Mucosa of descending colon (tissue), 3 donors: ENCODE results near the gene OSBPL2. TPM values are rescaled to one million over a fixed set of nuclear protein-coding genes. Genes with fewer than 3 reads are reported as not detected.

Source experiments
- ATAC-seq: fragments of 200-7000 bp; cut with Tn5 transposase; one replicate; pipeline ENCODE4 v1.9.1; 2020; ENCODE audit warnings: mild to moderate bottlenecking, moderate library complexity
- DNase-seq, 3 donors: peaks; one replicate each; pipeline ENCODE4 v3.0.0-alpha.2; 2020
- H3K36me3 ChIP-seq: fragments of 200-600 bp; one replicate; pipeline ENCODE4 v1.8.0; 2021; ENCODE audit warnings: low read depth, mild to moderate bottlenecking
- H3K4me1 ChIP-seq: fragments of 200-600 bp; one replicate; pipeline ENCODE4 v1.8.0; 2021; ENCODE audit warnings: low read depth, mild to moderate bottlenecking
- H3K4me3 ChIP-seq: fragments of 200-600 bp; one replicate; pipeline ENCODE4 v1.8.0; 2021; ENCODE audit warnings: mild to moderate bottlenecking
- H3K9me3 ChIP-seq: fragments of 200-600 bp; one replicate; pipeline ENCODE4 v1.8.0; 2021; ENCODE audit warnings: mild to moderate bottlenecking
- CTCF ChIP-seq: fragments of 200-600 bp; IDR thresholded peaks from one replicate; pipeline ENCODE4 v1.8.0; 2022; ENCODE audit warnings: antibody characterized with exemption, mild to moderate bottlenecking
- intact Hi-C, 2 donors: fragments of 100-400 bp; cut with DNase I in 1 of 2; cut with micrococcal nuclease in 1 of 2; formaldehyde crosslinking; loops; one replicate each; pipeline versions ENCODE4 v1.11.0 to v1.11.1; 2022; cut with DNase I, micrococcal nuclease
- total RNA-seq, 3 donors: library from RNA; stranded (reverse); fragmentation: NEBNext Ultra II Directional in 2 of 3; extraction: Animal tissue kit (Norgen Biotek cat#: 25700) in 2 of 3; gene quantifications; one replicate each; pipeline versions ENCODE4 v1.2.1 to v1.2.4, GENCODE V29; 2021 to 2023
- donor health status: DM: no; HTN: no; CAD: no; lungs with moderate emphysema.
- donor health status: DM: no; HTN: no; CAD: no.
- donor health status: DM: no; HTN: yes; CAD: no.

Gene OSBPL2
- total RNA-seq, 3 donors from 2014 or later, result 87.0 to 111 (median 91.6) TPM

- Histone ChIP-seq H3K4me1 (no peaks in the 10 kb centered on the region), H3K36me3 (no peaks in the 10 kb centered on the region), H3K9me3 (no peaks in the 10 kb centered on the region), H3K4me3 (no peak overlapping the region)
- ATAC-seq, result no peak
- intact Hi-C loops, result no loop called here
- TF ChIP-seq CTCF, result no peak
- DNase-seq, result no peak
These were observed 95.7 kb downstream of the OSBPL2 start for GRCh38 chr20:62333820-62334595.

- TF ChIP-seq CTCF, result no peak
- DNase-seq (no peak), ATAC-seq (no peak)
- Histone ChIP-seq H3K4me3 (no peak overlapping the region), H3K9me3 (no peaks in the 10 kb centered on the region), H3K4me1 (no peaks in the 10 kb centered on the region), H3K36me3 (no peaks in the 10 kb centered on the region)
- intact Hi-C loops, result no loop called here
These were observed 96.6 kb downstream of the OSBPL2 start for GRCh38 chr20:62334881-62335280.

GRCh38 chr20:62335532-62335931 is 97.2 kb downstream of the OSBPL2 start:
- no peak for DNase-seq
- ATAC-seq, result no peak
- Histone ChIP-seq H3K4me1 (no peaks in the 10 kb centered on the region), H3K36me3 (no peaks in the 10 kb centered on the region), H3K4me3 (no peak overlapping the region), H3K9me3 (no peaks in the 10 kb centered on the region)
- TF ChIP-seq CTCF, result no peak
- intact Hi-C loops, result no loop called here

GRCh38 chr20:62336329-62336728 is 98.0 kb downstream of the OSBPL2 start:
- ATAC-seq (no peak), DNase-seq (no peak)
- intact Hi-C loops, result no loop called here
- no peak for TF ChIP-seq CTCF
- H3K4me3 ChIP-seq, result no peak overlapping the region
- H3K9me3 ChIP-seq, result no peaks in the 10 kb centered on the region
- H3K4me1 ChIP-seq, result no peaks in the 10 kb centered on the region
- H3K36me3 ChIP-seq, result no peaks in the 10 kb centered on the region

- no peak overlapping the region for H3K4me3 ChIP-seq
- DNase-seq (no peak), ATAC-seq (no peak)
- no peaks in the 10 kb centered on the region for H3K9me3 ChIP-seq
- intact Hi-C loops, result no loop called here
- H3K4me1 ChIP-seq, result no peaks in the 10 kb centered on the region
- TF ChIP-seq CTCF, result no peak
- H3K36me3 ChIP-seq, result no peaks in the 10 kb centered on the region
These were observed 98.6 kb downstream of the OSBPL2 start for GRCh38 chr20:62336775-62337557.
